HG03066 (cell line): ENCODE data around the gene PLA2G7.
"Not testable (repeated sequence)": the region's sequence is repeated elsewhere in the genome, so short reads cannot be mapped to it uniquely, and the experiment has no call there.

Experiments
- ATAC-seq: cut with Tn5 transposase; IDR thresholded peaks from one replicate; pipeline ENCODE4 v1.9.1; 2021; ENCODE audit warnings: low read depth; ENCODE audit not compliant: unreplicated experiment

The PLA2G7 gene

DNA sequence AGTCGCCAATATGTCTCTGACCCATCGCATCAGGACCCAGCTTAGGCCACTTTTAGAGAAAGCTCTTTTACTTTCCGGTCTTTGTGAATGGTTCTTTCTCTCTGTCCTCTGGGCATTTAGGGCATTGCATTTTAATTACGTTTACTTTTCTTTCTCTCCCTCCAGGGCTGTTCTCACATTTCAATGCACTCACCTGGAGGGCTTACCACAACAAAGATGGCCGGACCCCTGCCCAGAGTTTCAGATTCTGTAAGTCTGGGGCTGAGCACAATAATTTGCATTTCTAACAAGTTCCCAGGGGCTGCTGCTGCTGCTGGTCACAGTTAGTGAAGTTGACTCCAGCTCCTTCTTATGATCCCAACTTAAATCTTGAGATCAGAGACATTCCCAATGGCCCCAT is 14.6 kb upstream of the PLA2G7 start:
- no peak for ATAC-seq

DNA sequence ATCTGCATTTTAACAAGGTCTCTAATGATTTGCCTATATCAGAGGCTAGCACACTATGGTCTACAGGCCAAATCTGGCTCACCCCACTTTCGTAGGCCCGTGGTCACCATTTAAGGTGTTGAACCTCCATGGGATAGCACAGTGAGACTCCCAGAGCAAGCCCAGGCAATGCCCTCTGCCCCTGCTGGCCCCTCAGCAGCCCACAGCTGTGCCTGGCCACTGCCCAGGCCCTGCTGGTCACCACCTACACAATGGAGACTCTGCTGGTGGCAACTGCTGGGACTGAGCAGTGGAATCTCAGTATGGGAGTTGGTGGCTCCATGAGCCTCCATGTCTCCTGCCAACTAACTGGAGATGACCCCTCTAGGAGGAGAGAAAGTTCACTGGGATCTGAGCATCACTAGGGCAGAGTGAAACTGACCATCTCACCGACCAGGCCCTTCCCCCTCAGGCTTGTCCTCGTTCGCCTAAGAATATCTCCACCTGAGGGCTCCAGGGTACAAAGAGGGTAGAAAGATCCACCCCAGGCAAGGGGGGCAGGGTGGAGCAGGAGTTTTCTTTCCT is 13.8 kb upstream of the PLA2G7 start:
- no peak for ATAC-seq

- ATAC-seq: no peak
These were observed 11.5 kb upstream of the PLA2G7 start, which contains the start of gene ANKRD66 for GRCh38 chr6:46746696-46747095. ANKRD66 (plus strand) TSS chr6:46746933; CDS start chr6:46751949, 5,016 bp downstream.

- no peak for ATAC-seq
These were observed 10.8 kb upstream of the PLA2G7 start for GRCh38 chr6:46745973-46746372.

DNA sequence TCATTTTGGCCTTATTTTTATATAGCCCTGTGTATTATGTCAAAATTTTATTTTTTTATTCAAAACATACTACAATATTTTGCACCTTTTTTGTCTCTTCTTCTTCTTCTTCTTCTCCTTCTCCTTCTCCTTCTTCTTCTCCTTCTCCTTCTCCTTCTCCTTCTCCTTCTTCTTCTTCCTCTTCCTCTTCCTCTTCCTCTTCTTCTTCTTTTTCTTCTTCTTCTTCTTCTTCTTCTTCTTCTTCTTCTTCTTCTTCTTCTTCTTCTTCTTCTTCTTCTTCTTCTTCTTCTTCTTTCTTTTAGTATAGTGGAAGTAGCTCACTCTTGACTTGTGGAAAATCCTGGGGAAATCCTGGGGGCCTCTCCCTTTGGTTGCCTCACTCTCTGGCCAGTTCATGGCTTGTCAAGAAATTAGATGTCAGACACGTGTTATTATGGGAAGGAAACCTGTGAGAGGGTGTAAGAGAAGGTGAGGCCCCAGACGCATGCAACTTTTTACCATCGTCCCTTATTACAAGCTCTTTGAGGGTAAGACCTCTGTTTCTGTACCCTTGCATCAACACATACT is 9.1 kb upstream of the PLA2G7 start:
- ATAC-seq: not testable (repeated sequence)

DNA sequence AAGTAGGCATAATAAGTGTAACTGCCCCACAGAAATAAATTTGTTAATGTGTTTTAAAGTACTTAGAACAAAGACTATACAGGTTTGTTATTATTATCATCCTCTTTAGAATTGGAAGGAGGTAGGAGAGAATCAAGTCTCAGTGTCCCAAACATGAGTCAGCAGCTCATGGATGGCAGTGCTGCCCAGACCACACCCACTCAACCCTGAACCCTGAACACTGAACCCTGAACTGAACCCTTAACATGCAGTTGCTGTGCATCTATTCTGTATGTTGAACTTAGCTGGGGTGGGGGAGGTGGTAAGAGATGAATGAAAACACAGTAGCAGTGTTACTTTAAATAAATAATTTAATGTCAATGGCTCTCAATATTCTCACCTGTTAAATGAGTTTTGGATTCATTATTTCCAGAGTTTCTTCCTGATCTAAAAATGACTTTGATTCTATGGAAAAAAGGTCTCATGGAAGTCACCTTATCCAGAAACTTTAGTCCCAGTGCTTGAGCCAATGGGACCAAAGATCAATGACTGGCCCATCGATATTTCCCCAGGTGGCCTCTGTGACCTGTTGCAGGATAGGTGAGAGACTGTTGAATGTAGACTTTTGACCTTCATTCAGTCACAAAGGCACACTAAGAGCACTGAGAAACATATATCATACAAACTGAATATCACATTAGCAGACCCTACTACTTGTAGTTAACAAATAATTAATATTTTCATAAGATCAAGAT is 8.4 kb upstream of the PLA2G7 start:
- ATAC-seq: no peak

DNA sequence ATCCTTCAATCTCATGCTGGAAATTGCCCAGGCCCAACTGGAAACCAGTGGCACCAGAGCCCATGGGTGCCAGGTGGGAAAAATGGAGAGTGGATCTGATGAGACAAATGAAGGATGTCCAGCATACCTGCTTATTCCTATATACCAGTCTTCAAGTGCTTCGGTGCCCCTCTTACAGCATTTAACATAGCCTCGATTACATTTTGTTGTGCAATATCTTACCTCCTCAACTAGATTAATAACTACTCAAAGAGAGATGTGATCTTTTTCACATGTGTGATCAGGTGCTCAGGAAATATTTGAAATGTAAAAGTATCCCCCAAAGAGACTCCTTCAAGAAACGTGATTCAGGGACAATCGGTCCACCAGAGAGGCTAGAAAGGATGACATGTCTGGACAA is 6.7 kb upstream of the PLA2G7 start:
- ATAC-seq: no peak

DNA sequence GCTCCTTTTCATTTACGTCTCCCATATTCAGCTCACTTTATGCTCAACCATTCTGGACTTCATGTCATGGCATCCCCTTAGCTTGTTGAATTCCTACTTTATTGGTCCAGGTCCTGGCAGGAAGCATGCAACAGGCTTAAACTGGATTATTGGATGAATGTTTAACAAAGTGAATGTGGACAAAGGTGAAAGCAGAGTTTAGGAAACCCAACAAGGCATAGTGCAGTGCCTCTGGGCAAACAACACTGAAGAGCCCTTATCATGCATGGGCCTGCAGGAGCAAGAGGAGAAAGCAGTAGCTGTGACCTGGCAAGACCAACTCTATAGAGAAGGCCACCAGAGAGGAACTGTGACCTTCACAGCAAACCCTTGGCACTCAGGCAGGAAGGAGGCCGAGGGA is 6.3 kb upstream of the PLA2G7 start:
- no peak for ATAC-seq

GRCh38 chr6:46736906-46737305 is 1.7 kb upstream of the PLA2G7 start:
- no peak for ATAC-seq

GRCh38 chr6:46735720-46736031 is 501 bp upstream of the PLA2G7 start:
- no peak for ATAC-seq

- ATAC-seq: no peak
These were observed 1.8 kb downstream of the PLA2G7 start for GRCh38 chr6:46733341-46733801.

- no peak for ATAC-seq
These were observed 4.2 kb downstream of the PLA2G7 start for GRCh38 chr6:46730921-46731461.

DNA sequence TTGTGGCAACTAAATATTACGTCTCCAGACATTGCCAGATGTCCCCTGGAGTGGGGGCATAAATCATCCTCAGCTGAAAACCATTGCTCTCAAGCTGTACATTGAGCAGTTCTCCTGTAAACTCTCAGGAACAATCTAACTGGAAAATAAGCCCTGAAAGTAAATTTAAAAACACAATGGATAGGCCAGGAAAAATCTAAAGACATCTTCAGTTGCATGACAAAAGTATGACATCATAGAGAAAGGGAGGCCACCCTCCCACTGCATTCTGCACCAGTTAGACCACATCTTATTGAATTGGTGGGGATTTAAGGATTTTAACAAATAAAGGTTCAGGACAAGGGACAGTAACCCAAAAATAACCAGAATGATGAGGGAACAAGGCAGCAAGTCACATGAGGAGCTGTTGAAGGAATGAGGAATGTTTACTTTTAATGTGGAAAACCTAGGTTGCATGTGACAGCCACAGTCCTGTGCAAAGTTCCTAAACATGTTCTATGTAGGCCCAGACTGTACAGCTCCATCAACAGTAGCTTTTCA is 5.3 kb downstream of the PLA2G7 start:
- ATAC-seq: no peak

- ATAC-seq: no peak
These were observed 14.8 kb downstream of the PLA2G7 start for GRCh38 chr6:46720401-46720800.

DNA sequence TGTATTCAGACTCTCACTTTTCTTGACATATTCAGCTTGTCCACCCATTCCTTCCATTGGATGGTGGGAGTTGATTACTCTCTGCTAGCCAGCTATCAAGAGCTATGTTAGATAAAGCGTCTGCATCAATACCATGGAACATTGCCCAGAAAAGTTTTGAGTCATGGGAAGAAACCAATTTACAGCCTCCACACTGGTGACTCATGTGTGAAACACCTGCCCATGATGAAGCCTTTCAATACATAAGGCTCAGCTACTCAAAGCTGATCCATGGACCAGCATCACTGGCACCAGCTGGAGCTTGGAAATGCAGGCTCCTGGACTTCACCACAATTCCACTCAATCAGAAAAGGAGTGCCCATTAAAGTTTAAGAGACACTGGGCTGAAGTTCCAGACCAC is 16.1 kb downstream of the PLA2G7 start:
- ATAC-seq: no peak

DNA sequence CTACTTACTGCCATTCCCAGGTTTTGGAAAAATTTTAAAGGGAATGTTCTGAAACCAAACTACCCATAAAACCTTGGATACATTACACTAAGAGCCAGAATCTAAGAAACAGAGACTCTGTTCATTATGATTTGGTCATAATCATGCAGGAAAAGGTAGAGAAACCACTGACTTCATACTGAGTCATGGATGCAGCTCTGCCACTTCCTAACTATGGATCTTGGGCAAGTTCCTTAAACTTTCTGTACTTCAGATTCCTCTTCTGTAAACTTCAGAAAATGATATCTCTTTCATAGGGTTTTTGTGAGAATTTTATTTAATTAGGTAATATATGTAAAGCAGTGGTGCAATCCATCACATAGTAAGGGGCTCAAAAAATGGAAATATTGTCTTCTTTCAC is 20.0 kb downstream of the PLA2G7 start:
- ATAC-seq: no peak

DNA sequence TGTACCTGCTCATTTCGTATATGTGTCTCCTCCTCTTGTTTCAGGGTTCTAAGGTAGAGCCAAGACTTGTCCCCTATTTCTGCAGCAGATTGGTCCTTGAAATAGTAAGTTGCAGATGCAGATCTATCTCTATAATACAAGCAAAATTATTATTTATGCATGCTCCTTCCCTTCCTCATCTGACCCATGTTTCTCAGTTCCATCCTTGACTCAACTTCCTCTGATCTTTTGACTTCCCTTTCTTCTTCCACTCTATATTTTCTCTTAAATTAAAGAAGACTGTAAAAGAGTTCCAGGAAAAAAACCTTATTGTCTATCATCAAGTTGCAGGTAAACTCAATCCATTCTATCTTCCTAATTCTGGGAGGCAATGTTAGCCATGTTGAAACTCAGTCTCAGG is 23.7 kb downstream of the PLA2G7 start:
- no peak for ATAC-seq

- no peak for ATAC-seq
These were observed 28.7 kb downstream of the PLA2G7 start for GRCh38 chr6:46706464-46706863.

DNA sequence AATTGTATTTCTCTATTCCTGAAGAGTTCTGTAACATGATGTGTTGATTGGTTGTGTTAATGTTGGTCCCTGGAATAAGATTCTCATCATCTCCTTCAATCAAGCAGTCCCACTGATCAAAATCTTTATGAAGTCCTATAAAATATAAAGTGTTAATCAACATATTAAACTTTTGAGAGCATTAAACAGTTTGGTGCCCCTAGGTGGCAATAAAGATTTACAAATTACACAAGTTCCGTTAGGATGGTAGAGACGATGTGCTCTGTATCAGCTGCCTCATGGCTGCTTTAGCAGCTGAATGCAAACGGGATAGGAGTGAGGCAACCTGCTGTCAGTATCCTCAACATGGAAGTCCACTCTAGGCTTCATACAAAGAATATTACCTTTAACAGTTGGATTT is 30.6 kb downstream of the PLA2G7 start:
- no peak for ATAC-seq

DNA sequence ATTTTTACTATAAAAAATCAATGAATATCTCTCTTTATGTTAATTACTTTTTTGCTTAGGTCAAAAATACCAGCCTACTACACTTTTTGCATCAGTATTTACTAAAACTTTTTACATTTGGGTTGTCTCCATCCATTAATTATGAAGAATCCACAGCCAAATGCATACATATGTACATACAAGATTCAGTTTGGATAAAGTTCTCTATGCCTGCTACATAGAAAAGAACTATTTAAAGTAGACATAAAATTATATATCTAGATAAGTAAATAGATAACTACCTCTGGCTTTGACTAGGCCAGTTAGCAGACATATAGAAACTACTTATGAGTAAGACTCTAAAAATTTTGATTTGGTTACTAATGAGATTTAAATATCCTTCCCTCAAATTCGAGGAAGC is 35.2 kb downstream of the PLA2G7 start:
- no peak for ATAC-seq

DNA sequence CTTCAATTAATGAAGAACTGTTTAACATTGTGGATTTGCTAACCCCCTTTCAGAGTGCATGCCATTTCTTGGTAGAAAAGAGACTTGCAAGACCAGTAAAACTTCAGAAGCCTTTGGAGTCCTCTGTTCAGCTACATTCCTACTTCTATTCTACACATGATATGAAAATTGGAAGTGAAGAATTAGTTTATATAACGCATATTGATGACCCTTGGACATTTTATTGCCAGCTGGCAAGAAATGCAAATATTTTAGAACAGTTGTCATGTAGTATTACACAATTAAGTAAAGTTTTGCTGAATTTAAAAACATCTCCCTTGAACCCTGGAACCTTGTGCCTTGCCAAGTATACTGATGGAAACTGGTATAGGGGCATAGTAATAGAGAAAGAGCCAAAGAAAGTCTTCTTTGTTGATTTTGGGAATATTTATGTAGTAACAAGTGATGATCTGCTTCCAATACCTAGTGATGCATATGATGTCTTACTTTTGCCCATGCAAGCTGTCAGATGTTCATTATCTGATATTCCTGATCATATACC is 44.2 kb downstream of the PLA2G7 start:
- ATAC-seq: no peak
